Uterus (tissue), 2 donors: ENCODE measurements around the gene MAMDC2.

Experiments used
- CTCF ChIP-seq, 4 experiments: fragments of 200-600 bp in 2 of 4; fragments of 450-650 bp in 2 of 4; sonication (generic) in 2 of 4; IDR thresholded peaks; one replicate each; pipeline ENCODE4 v1.5.1; 2016 to 2019; ENCODE audit warnings: antibody characterized with exemption in 4 of 4, mild to moderate bottlenecking in 2 of 4, moderate library complexity in 1 of 4
- POLR2A ChIP-seq, 2 donors: fragments of 450-650 bp; IDR thresholded peaks; one replicate each; pipeline ENCODE4 v1.6.1; 2016; ENCODE audit warnings: antibody characterized with exemption in 2 of 2, mild to moderate bottlenecking in 1 of 2, moderate library complexity in 1 of 2

GRCh38 chr9:70066874-70067273 lies 23.2 kb downstream of the MAMDC2 start:
- TF ChIP-seq CTCF (IDR thresholded peaks at IDR 0.05) (no peak), POLR2A (IDR thresholded peaks at IDR 0.05) (no peak)
